Sigmoid colon (tissue), 4 donors: ENCODE data around the gene RPS4Y2.

ENCODE experiments used
- EP300 ChIP-seq, 4 donors: sonication (generic); formaldehyde crosslinking; IDR thresholded peaks; one replicate each; pipeline ENCODE4 v1.6.1; 2017; ENCODE audit warnings: antibody characterized with exemption in 4 of 4
- POLR2A ChIP-seq, 2 donors: fragments of 450-650 bp; IDR thresholded peaks; one replicate each; pipeline ENCODE4 v1.6.1; 2016; ENCODE audit warnings: antibody characterized with exemption in 2 of 2, mild to moderate bottlenecking in 2 of 2, moderate library complexity in 2 of 2
- TF ChIP-seq, protein P1 (sequence below), 4 experiments: fragments of 450-650 bp in 3 of 4; fragments of 200-600 bp in 1 of 4; IDR thresholded peaks; one replicate each; pipeline ENCODE4 v1.5.1; 2016 to 2019; ENCODE audit warnings: antibody characterized with exemption in 4 of 4, mild to moderate bottlenecking in 3 of 4, moderate library complexity in 2 of 4

DNA sequence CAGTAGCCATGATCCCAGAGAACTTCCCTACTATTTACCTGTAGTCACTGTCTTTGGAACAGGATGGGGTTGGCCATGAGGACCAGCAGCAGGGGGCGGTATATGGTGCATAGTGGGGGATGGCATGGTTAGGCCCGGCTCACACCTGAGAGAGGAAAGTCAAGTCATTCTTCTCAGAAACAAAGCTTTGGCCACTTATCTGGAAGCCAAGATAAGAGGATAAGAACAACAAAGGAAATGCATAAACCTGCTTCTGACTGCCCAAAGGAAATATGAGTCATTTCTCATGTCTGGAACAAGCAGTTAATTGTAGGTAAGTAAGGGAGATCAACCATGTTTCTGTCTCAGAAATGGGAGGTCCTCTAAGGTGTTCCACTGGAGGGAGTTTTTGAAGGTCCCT is 10.8 kb upstream of the RPS4Y2 start:
- no peak for TF ChIP-seq POLR2A (IDR thresholded peaks at IDR 0.05)
- TF ChIP-seq, protein P1, sequence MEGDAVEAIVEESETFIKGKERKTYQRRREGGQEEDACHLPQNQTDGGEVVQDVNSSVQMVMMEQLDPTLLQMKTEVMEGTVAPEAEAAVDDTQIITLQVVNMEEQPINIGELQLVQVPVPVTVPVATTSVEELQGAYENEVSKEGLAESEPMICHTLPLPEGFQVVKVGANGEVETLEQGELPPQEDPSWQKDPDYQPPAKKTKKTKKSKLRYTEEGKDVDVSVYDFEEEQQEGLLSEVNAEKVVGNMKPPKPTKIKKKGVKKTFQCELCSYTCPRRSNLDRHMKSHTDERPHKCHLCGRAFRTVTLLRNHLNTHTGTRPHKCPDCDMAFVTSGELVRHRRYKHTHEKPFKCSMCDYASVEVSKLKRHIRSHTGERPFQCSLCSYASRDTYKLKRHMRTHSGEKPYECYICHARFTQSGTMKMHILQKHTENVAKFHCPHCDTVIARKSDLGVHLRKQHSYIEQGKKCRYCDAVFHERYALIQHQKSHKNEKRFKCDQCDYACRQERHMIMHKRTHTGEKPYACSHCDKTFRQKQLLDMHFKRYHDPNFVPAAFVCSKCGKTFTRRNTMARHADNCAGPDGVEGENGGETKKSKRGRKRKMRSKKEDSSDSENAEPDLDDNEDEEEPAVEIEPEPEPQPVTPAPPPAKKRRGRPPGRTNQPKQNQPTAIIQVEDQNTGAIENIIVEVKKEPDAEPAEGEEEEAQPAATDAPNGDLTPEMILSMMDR (IDR thresholded peaks at IDR 0.05), result no peak
- no peak for TF ChIP-seq EP300 (IDR thresholded peaks at IDR 0.05)
